CD4-positive, alpha-beta T cell treated with Interferon alpha-2 for 1 hour (primary cell): ENCODE data around the gene ALDH5A1.

Experiments used
- DNase-seq, 2 donors: peaks; one replicate each; pipeline ENCODE4 v3.0.0-alpha.2; 2020 to 2022

Gene ALDH5A1

GRCh38 chr6:24494821-24495795, at the start of gene ALDH5A1:
TSS of gene ALDH5A1 (plus strand) at chr6:24494969. CDS start at chr6:24494997, 28 bp downstream.
- peak; percentile 67 to 76 for DNase-seq

DNA sequence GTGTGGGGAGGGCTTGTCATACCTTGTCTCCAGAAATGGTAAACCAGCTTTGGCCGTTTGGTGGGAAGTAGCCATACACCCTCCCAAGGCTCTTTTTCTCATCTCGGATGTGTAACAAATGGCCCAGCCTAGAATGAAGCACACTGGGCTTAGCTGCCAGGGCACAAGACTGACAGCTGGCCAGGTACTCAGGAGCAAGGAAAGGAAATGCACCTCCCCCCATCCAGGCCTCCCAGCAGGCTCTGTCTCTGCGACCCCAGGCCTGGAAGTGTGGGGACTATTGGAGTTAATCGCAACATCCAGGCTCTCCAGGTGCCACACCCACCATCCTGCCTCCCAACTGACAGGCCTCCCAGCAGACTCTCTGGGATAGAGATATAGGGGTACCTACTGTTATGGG, 49.1 kb upstream of the ALDH5A1 start:
- no peak for DNase-seq

DNA sequence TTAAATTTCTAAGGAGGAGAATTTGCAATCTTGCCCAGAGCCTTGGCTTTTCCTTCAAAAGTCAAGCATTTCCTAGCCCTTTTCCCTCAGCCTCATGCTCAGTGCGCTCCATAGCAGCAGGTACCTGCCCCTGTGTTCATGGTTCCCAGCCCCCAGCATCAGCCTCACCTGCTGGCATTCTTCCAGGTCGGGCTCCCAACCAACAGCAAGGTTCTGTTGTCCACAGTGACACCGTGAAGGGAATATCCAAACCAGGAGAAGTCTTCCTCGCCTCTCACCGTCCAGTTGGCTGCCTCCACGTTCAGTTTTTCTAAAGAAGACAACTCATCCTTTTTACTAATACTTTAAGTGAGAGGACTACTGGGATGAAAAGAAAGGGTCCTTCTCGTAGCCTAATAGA, 48.1 kb upstream of the ALDH5A1 start:
- DNase-seq: no peak

DNA sequence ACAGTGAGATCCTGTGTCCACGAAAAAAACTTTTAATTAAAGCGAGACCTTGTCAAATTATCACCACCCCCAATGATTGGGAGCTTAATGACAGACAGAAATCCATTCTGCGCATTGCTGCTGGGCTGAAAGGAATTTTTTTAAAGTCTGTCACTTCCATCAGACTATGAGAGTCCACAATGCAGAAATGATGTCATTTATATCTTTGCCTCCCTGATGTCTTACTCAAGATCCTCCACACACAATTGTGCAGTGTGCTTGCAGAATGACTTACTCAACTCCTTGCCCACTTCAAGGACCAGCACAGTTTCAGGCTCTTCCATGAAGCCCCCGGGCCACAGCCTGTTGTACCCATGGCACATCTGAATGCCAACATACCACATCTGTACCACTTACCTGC, 46.4 kb upstream of the ALDH5A1 start:
- DNase-seq: no peak

- no peak for DNase-seq
Observed at GRCh38 chr6:24448828-24449525, 45.8 kb upstream of the ALDH5A1 start.

DNA sequence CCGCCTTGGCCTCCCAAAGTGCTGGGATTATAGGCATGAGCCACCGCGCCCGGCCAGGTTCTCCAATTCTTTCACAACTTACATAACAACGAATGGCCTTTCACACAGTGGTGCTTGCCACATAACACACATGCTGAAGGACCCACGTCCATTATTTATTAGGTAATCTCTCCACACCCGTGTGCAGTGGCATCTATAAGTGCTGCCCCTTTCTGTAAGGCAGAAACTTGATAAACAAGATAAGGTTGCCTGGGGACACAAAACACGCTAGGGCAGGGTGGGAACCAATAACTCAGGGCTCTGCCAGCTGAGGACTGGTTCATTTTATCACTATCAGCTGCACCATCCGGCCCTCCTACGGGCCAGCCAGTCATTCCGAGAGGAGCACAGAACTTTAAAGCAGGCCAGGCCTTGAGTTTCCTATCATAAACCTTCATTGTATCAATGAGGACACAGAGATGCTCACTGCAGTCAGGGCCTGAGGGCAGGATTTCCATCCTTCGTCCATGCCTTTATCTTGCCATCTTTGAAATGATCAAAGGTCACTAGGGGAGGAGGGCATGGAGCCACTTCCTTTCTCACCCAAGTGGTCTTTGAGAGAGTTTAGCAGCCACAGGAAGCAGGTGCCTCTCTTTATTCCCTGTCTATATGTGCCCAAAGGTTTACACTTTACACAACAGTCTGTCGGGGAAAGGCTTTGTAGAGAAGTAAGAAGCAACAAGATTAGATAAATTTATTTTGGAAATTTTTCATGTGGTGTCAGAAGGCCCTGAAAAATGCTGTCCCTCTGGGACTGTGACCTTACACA, 43.0 kb upstream of the ALDH5A1 start:
- no peak for DNase-seq

- DNase-seq: no peak
Observed at GRCh38 chr6:24453921-24454320, 40.8 kb upstream of the ALDH5A1 start.

- DNase-seq: no peak
Observed at GRCh38 chr6:24454452-24454851, 40.3 kb upstream of the ALDH5A1 start.

GRCh38 chr6:24455061-24455460, 39.7 kb upstream of the ALDH5A1 start:
- DNase-seq: no peak

- DNase-seq: no peak
Observed at GRCh38 chr6:24458134-24458533, 36.6 kb upstream of the ALDH5A1 start.

DNA sequence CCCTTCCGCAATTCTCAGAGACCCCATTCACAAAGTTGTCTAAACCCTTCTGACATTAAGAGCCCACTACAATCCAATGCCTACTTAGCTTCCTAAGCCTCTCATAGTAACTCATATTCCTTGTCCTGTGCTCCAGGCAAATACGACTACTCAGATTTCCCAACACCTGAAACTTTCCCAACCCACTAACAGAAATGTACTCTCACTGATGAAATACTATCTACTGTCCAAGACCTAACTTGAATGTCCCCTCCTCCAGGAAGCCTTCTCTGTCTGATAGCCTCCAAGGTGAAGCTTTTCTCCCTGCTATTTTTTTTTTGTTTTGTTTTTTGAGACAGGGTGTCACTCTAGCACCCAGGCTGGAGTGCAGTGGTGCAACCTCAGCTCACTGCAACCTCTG, 35.8 kb upstream of the ALDH5A1 start:
- no peak for DNase-seq

GRCh38 chr6:24460966-24461365, 33.8 kb upstream of the ALDH5A1 start:
- DNase-seq: no peak

- DNase-seq: no peak
Observed at GRCh38 chr6:24464253-24465038, 30.3 kb upstream of the ALDH5A1 start.

GRCh38 chr6:24469811-24470210, 25.0 kb upstream of the ALDH5A1 start:
- no peak for DNase-seq

- DNase-seq: no peak
Observed at GRCh38 chr6:24472181-24472580, 22.6 kb upstream of the ALDH5A1 start.

DNA sequence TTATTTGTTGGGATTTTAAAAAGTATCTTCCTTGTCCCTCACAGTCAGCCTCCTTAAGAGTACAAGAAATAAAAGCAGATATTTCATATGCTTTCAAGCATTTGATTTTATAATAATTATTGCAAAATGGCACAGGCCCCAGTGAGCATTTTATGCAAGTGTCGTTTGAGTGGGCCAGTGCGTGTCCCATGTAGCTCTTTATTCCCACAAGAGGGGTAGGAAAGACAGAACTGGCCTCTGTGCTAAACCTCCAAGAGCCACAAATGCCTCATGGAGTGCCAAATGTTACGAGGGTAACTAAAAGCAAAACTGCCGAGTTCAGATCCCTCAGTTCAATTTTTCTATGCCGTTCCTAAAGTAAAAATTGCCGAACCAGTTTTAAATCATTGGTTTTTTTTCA, 18.1 kb upstream of the ALDH5A1 start:
- DNase-seq: no peak

DNA sequence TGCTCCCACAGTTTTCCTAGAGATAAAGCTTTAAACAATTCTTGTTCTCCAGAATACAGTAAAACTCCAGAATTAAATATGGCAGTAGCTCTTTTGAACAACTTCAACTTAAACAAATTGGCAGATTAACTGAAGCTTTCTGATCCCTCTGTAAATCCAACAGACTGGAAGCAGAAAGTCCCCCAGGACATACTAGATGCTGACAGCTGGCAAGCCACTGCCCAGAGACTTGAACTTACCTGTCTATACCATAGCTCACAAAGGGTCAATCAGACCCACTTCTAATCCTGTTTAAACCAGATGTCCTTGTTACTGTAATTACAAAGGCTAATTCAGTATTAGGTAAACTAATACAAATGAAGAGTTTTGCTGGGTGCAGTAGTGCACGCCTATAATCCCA, 17.7 kb upstream of the ALDH5A1 start:
- DNase-seq: no peak

DNA sequence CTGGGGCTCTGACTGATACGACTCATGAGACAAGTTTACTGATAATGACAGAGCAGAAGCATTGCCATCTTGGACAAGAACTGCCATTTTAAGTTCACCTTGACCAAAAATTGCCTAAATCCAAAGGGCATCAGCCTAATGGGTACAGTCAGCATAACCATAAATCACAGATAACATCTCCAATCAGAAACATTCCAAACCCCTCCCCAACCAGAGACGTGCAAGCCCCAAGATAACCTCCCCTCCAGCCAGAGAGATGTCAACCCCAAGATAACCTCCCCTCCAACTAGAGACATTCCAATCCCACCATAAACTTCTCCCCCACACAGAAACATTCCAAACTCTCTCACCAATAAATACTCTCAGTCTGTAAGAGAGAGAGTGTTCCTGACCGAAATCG, 15.9 kb upstream of the ALDH5A1 start:
- DNase-seq: no peak

DNA sequence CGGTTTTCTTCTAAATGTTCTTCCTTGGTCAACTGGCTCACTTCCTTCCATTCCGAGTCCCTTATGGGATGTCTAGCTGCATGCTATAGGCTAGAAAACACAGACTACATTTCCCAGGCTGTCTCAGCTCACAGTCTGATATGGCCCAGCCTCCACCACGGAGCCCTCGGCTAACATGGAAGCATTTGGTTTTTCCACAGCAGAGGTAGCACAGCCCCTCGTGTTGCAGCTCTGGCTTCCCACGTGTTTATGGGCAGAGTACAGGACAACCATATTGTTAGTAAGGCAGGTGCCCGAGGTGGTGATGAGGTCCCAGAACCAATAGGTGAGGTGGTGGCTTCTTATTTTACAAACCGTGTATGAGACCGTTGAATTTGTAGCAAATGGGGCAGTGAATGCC, 14.1 kb upstream of the ALDH5A1 start:
- no peak for DNase-seq

GRCh38 chr6:24481449-24481848, 13.3 kb upstream of the ALDH5A1 start:
- no peak for DNase-seq

DNA sequence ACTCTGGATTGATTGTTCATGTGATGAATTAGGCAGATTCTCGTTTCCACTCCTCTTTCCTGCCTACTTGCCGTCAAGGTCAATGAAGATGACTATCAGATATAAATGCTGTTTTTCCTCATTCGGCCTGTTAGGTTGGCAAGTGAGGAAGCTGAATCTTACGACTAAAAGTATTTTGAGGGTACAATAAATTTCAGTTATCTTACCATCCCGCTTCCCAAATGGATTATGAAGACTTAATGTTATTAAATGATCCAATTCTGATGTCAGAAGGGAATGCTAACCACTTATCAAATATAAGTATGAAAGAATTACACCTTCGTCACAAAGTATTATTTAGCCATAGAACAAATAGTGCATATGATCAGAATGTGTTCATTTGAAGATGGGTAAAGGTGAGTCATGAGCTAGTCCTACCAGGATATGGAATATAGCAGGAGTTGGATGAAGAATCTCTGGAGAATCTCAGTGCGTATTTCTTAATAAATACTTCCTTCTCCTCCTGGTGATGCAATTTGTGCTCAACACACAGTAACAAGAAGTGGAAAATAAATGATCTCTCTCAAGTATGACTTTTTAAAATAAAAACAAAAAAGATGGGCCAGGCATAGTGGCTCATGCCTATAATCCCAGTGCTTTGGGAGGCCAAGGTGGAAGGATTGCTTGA, 10.0 kb upstream of the ALDH5A1 start:
- DNase-seq: no peak

- DNase-seq: no peak
Observed at GRCh38 chr6:24486065-24486464, 8.7 kb upstream of the ALDH5A1 start.
